Lung (tissue), 12 donors: Measurements from ENCODE around the gene TPRN. TPM values are rescaled to one million over a fixed set of nuclear protein-coding genes. Genes with fewer than 3 reads are reported as not detected.

Experiments
- ATAC-seq: fragments of 200-7000 bp; cut with Tn5 transposase; one replicate; pipeline ENCODE4 v1.9.1; 2020; ENCODE audit warnings: moderate number of reproducible peaks; ENCODE audit not compliant: insufficient read depth, low FRiP score
- DNase-seq, 3 donors: peaks; one replicate each; pipeline ENCODE4 v3.0.0-alpha.2; 2013 to 2017
- H3K27ac ChIP-seq, 2 donors: one replicate each; pipeline ENCODE4 v1.5.1; 2013; ENCODE audit warnings: mild to moderate bottlenecking in 2 of 2, moderate library complexity in 2 of 2, control low read depth in 1 of 2, inconsistent platforms in 1 of 2, low read depth in 1 of 2, low read length in 1 of 2
- H3K27me3 ChIP-seq, 3 donors: one replicate each; pipeline ENCODE4 v1.5.1; 2013; ENCODE audit warnings: low read length in 2 of 3; ENCODE audit not compliant: control insufficient read depth in 3 of 3, insufficient read depth in 3 of 3
- H3K36me3 ChIP-seq, 4 donors: one replicate each; pipeline ENCODE4 v1.5.1; 2013; ENCODE audit warnings: low read length in 4 of 4, mild to moderate bottlenecking in 1 of 4, moderate library complexity in 1 of 4; ENCODE audit not compliant: control insufficient read depth in 4 of 4, insufficient read depth in 4 of 4
- H3K4me1 ChIP-seq, 5 donors: one replicate each; pipeline ENCODE4 v1.5.1; 2013; ENCODE audit warnings: low read length in 5 of 5, mild to moderate bottlenecking in 2 of 5, moderate library complexity in 1 of 5; ENCODE audit not compliant: control insufficient read depth in 5 of 5, insufficient read depth in 5 of 5
- H3K4me3 ChIP-seq: one replicate; pipeline ENCODE4 v1.5.1; 2013; ENCODE audit warnings: mild to moderate bottlenecking, control low read depth, moderate library complexity
- H3K9ac ChIP-seq, 2 donors: one replicate each; pipeline ENCODE4 v1.5.1; 2013; ENCODE audit warnings: low read length in 2 of 2, control low read depth in 1 of 2; ENCODE audit not compliant: insufficient read depth in 1 of 2
- H3K9me3 ChIP-seq, 4 donors: one replicate each; pipeline ENCODE4 v1.5.1; 2013; ENCODE audit warnings: low read length in 3 of 4, mild to moderate bottlenecking in 1 of 4, moderate library complexity in 1 of 4; ENCODE audit not compliant: control insufficient read depth in 4 of 4, insufficient read depth in 3 of 4
- WGBS, 2 donors: extraction: QIAGEN DNeasy Blood & Tissue Kit; methylation state at CpG; one replicate each; pipeline ENCODE4 v1.1.7; 2013; 5-methylcytosine and 5-hydroxymethylcytosine counted together
- polyA plus RNA-seq, 2 donors: library from polyadenylated mRNA; stranded (reverse); fragments of 200-250 nt; gene quantifications; one replicate each; pipeline ENCODE4 v1.2.1, GENCODE V29; 2013
- total RNA-seq, 2 donors: library from RNA; depleted of rRNA in 1 of 2; stranded (reverse); fragments of >200 nt in 1 of 2; gene quantifications; one replicate each; pipeline ENCODE4 v1.2.1, GENCODE V29; 2014 to 2021
- TF ChIP-seq, protein P1 (sequence below): IDR thresholded peaks from 2 replicates; pipeline ENCODE4 v1.5.1; 2012; ENCODE audit warnings: mild to moderate bottlenecking; ENCODE audit errors: control extremely low read depth, extremely low read depth
- donor health status: control.
- donor health status: control.
- donor health status: Bipolar disorder and iron deficiency.
- donor health status: healthy.
- donor health status: DM: yes; HTN: yes; CAD: no.

The TPRN gene
- total and polyA plus RNA-seq, 4 donors = 8.9 to 30.6 (median 15.5) TPM

DNA sequence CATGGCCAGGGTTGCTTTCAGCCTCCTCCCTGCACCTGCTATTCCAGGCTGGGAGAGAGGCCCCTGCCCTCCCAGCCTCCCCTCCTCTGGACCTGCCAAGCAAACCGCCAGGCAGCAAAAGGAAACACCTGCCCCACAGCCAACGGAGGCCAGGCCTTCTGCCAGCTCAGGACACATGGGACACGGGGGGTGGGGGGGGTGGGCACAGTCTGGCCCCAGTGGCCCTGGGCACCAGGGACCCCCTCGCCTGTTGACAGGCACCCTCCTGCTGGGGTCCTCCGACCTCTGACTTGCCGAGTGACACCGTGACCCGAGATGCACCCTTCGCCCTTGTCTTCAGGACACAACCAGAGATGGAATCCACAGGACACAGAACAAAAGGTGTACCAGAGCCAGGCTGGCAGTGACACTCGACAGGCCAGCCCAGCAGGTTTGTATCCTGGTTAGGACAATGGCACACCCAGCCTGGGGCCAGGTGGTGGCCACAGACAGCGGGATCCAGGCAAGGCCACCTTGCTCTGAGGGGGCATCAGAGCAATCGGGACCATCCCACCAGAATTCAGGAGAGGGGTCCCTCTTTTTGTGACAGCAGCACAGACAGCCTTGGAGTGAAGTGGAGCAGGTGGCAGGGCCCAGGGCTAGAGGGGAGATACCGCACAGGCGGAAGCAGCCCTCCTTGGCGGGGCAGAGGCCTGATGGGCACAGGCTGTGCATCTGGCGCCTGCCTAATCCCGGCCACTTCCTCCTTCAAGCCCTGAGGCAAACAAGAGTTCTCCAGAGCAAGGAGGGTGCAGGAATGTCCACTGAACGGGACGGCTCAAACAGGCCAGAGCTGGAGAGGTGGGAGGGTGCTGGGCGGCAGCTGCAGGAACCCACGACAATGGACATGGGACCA, 27.4 kb downstream of the TPRN start:
- ATAC-seq (no peak), DNase-seq (no peak)
- 37 to 49% methylated on average over 20 to 21 of the region's 21 CpGs for WGBS, 2 donors
- Histone ChIP-seq H3K9ac (no peak overlapping the region), H3K27ac (no peak overlapping the region), H3K9me3 (no peaks in the 10 kb centered on the region), H3K27me3 (peaks cover 0 to 11% (median 10%) of the 10 kb centered on the region in 3 donors), H3K4me1 (peaks cover 0 to 19% (median 0%) of the 10 kb centered on the region in 5 donors), H3K36me3 (peaks cover 0 to 10% (median 0%) of the 10 kb centered on the region in 4 donors), H3K4me3 (no peak overlapping the region)
- TF ChIP-seq, protein P1, sequence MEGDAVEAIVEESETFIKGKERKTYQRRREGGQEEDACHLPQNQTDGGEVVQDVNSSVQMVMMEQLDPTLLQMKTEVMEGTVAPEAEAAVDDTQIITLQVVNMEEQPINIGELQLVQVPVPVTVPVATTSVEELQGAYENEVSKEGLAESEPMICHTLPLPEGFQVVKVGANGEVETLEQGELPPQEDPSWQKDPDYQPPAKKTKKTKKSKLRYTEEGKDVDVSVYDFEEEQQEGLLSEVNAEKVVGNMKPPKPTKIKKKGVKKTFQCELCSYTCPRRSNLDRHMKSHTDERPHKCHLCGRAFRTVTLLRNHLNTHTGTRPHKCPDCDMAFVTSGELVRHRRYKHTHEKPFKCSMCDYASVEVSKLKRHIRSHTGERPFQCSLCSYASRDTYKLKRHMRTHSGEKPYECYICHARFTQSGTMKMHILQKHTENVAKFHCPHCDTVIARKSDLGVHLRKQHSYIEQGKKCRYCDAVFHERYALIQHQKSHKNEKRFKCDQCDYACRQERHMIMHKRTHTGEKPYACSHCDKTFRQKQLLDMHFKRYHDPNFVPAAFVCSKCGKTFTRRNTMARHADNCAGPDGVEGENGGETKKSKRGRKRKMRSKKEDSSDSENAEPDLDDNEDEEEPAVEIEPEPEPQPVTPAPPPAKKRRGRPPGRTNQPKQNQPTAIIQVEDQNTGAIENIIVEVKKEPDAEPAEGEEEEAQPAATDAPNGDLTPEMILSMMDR = no peak

DNA sequence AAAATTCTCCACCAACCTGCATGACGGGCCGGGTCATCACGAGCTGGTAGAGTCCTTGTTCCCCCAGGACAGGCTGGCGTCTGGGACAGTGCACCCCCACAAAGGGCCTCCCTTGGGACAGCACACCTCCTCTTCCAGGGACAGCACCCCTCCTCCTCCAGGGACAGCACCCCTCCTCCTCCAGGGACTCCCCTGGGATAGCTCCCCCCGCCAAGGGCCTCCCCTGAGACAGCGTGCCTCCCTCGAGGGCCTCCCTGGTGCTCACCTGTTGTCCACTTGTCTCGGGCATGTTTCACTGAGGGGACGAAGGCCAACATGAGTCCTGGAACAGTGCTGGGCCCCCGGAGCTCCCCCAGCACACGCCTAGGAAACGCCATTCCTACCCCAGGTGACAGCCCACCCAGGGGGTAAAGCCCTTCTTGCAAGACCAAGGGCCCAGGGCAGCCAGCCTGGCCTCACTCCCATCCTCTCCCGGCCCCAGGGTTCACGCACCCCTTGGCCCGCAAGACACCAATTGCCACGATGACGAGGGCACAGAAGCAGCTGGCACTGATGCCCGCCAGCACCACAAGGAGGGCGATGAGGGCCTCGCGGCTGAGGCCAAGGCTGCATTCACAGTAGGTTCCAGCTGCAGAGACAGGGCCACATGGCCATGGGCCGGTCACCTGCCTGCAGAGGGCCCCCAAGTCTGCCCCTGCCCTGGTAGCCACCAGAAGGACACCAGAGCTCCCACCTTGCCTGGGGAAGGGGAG, 29.2 kb downstream of the TPRN start:
- no peaks in the 10 kb centered on the region for H3K9me3 ChIP-seq
- ATAC-seq (no peak), DNase-seq (no peak)
- H3K27me3 ChIP-seq = peaks cover 0 to 25% (median 17%) of the 10 kb centered on the region in 3 donors
- no peak overlapping the region for H3K4me3 ChIP-seq
- H3K9ac ChIP-seq = no peak overlapping the region
- TF ChIP-seq, protein P1 = no peak
- no peak overlapping the region for H3K27ac ChIP-seq
- 81 to 87% methylated on average over 22 of the region's 22 CpGs for WGBS, 2 donors
- peaks cover 0 to 21% (median 0%) of the 10 kb centered on the region in 5 donors for H3K4me1 ChIP-seq
- no peaks in the 10 kb centered on the region for H3K36me3 ChIP-seq

DNA sequence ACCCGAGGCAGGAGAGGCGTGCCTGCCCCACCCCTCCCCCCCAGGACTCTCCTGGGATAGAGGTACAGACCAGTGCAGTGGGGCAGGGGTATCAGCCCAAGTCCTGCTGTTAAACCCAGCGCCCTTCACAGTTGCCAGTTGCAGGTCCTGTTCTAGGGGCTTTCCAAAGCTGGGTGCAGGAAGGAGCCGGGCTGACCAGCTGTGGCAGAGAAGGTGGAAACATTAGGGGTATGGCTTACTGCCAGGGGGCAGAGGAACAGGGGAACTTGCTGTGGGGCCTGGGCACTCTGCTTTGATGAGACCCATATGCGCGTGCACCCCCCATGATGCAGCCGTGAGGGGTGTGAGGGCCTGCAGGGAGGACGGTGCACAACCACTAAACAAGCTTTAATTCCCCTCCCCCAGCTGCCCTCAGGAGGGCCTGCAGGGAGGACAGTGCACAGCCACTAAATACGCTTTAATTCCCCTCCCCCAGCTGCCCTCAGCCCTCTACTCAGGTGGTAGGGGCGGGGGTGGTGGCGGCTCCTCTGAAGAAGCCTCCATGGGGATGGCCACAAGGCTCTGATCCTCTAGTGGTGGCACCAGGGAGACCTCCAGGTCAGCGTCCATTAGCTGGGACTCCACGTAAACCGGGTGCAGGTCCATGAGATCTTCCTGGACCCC, 29.9 kb downstream of the TPRN start:
- ATAC-seq = no peak
- H3K36me3 ChIP-seq = no peaks in the 10 kb centered on the region
- TF ChIP-seq, protein P1 = no peak
- 44 to 54% methylated on average over 14 of the region's 14 CpGs for WGBS, 2 donors
- H3K4me3 ChIP-seq = no peak overlapping the region
- no peak overlapping the region for H3K9ac ChIP-seq
- peaks cover 0 to 21% (median 0%) of the 10 kb centered on the region in 5 donors for H3K4me1 ChIP-seq
- peaks cover 6 to 30% (median 18%) of the 10 kb centered on the region in 3 donors for H3K27me3 ChIP-seq
- no peaks in the 10 kb centered on the region for H3K9me3 ChIP-seq
- H3K27ac ChIP-seq = no peak overlapping the region
- DNase-seq = no peak
